Calu3 (cell line): ENCODE measurements around the gene SLC25A5. TPM values are rescaled to one million over a fixed set of nuclear protein-coding genes. Genes with fewer than 3 reads are reported as not detected.
"Not testable (repeated sequence)": the region's sequence is repeated elsewhere in the genome, so short reads cannot be mapped to it uniquely, and the experiment has no call there.

Source experiments
- BruUV-seq: library from RNA; stranded (reverse); fragments of 400-500 nt; replicated peaks from 2 replicates; lab custom pipeline; 2021; lab: Mats Ljungman, UMichigan
- CTCF ChIA-PET: fragments of 300-600 bp; sonication (Branson Sonifier 250); formaldehyde crosslinking; loops from one replicate; lab custom pipeline; 2022; ENCODE audit warnings: antibody characterized with exemption; lab: Charles Lee
- DNase-seq: peaks from one replicate; pipeline ENCODE4 v3.0.0; 2022
- H3K27ac Mint-ChIP-seq: one replicate; pipeline ENCODE4 v1.8.0; 2022; ENCODE audit warnings: mixed read lengths; ENCODE audit not compliant: unreplicated experiment
- H3K27me3 Mint-ChIP-seq: one replicate; pipeline ENCODE4 v1.8.0; 2022; ENCODE audit warnings: mixed read lengths; ENCODE audit not compliant: unreplicated experiment
- H3K36me3 Mint-ChIP-seq: one replicate; pipeline ENCODE4 v1.8.0; 2022; ENCODE audit warnings: mild to moderate bottlenecking, moderate library complexity, mixed read lengths; ENCODE audit not compliant: insufficient read depth, unreplicated experiment
- H3K4me1 Mint-ChIP-seq: one replicate; pipeline ENCODE4 v1.8.0; 2022; ENCODE audit warnings: mild to moderate bottlenecking, low read depth, mixed read lengths; ENCODE audit not compliant: unreplicated experiment
- H3K4me3 Mint-ChIP-seq: one replicate; pipeline ENCODE4 v1.8.0; 2022; ENCODE audit warnings: mild to moderate bottlenecking, low read depth, moderate library complexity, mixed read lengths; ENCODE audit not compliant: unreplicated experiment
- H3K9me3 Mint-ChIP-seq: one replicate; pipeline ENCODE4 v1.8.0; 2022; ENCODE audit warnings: low read depth, mixed read lengths; ENCODE audit not compliant: unreplicated experiment
- CTCF ChIP-seq: fragments of 200-600 bp; IDR thresholded peaks from one replicate; pipeline ENCODE4 v1.8.0; 2022; ENCODE audit warnings: antibody characterized with exemption; ENCODE audit not compliant: unreplicated experiment
- intact Hi-C: fragments of 100-400 bp; cut with micrococcal nuclease; formaldehyde crosslinking; loops from one replicate; pipeline ENCODE4 v1.10.0; 2022; ENCODE audit not compliant: unreplicated experiment
- total RNA-seq: library from RNA; stranded (reverse); gene quantifications from 2 replicates; pipeline ENCODE4 v1.2.3, GENCODE V29; 2022

The SLC25A5 gene
- total RNA-seq, 1 experiment from 2014 or later = 416 TPM

- CTCF ChIA-PET = interaction anchor here (0.6 to 2.4 kb wide), 7 partner anchors 8 to 88 kb away, joined by 3 to 32 read pairs (median 5); no protein-coding TSS in a partner anchor
- H3K4me1 Mint-ChIP-seq = peaks cover 40% of the 10 kb centered on the region
- H3K27me3 Mint-ChIP-seq = no peaks in the 10 kb centered on the region
- peak overlapping the region; percentile 59 for H3K4me3 Mint-ChIP-seq
- intact Hi-C loops = no loop called here
- peaks cover 14% of the 10 kb centered on the region for H3K36me3 Mint-ChIP-seq
- H3K9me3 Mint-ChIP-seq = no peaks in the 10 kb centered on the region
- peak; percentile 87 for DNase-seq
- no TSS peak for BruUV-seq
- H3K27ac Mint-ChIP-seq = peak overlapping the region; percentile 96
- no peak for TF ChIP-seq CTCF
These were observed 34.7 kb downstream of the SLC25A5 start for GRCh38 chrX:119502727-119503483.

GRCh38 chrX:119503484-119503861 lies 35.2 kb downstream of the SLC25A5 start:
- Mint-ChIP-seq H3K4me3 (peak overlapping the region; percentile 59), H3K4me1 (peaks cover 40% of the 10 kb centered on the region), H3K36me3 (peaks cover 14% of the 10 kb centered on the region), H3K27me3 (no peaks in the 10 kb centered on the region), H3K27ac (peak overlapping the region; percentile 96), H3K9me3 (no peaks in the 10 kb centered on the region)
- intact Hi-C loops = no loop called here
- peak; percentile 80 for DNase-seq
- CTCF ChIA-PET = interaction anchor here (0.5 to 2.4 kb wide), 8 partner anchors 9 to 902 kb away, joined by 3 to 32 read pairs (median 5); no protein-coding TSS in a partner anchor
- TSS peak; percentile 87 for BruUV-seq
- no peak for TF ChIP-seq CTCF

- DNase-seq, intact Hi-C loops, H3K27ac Mint-ChIP-seq, H3K9me3 Mint-ChIP-seq, BruUV-seq, H3K27me3 Mint-ChIP-seq, H3K4me3 Mint-ChIP-seq: not testable (repeated sequence)
- Mint-ChIP-seq H3K4me1 (peaks cover 37% of the 10 kb centered on the region), H3K36me3 (peaks cover 14% of the 10 kb centered on the region)
- CTCF ChIA-PET = interaction anchor here (1.7 kb wide), 1 partner anchor 27 kb away, joined by 3 read pairs; no protein-coding TSS in a partner anchor
These were observed 36.9 kb downstream of the SLC25A5 start for GRCh38 chrX:119505145-119505544.

- intact Hi-C loops = no loop called here
- DNase-seq = no peak
- no peak for TF ChIP-seq CTCF
- Mint-ChIP-seq H3K9me3 (no peaks in the 10 kb centered on the region), H3K27ac (no peak overlapping the region), H3K36me3 (peaks cover 14% of the 10 kb centered on the region), H3K4me1 (peaks cover 29% of the 10 kb centered on the region), H3K4me3 (no peak overlapping the region), H3K27me3 (no peaks in the 10 kb centered on the region)
- no TSS peak for BruUV-seq
- CTCF ChIA-PET = interaction anchor here (0.7 to 1.7 kb wide), 3 partner anchors 28 to 1942 kb away, joined by 3 to 4 read pairs (median 4); no protein-coding TSS in a partner anchor
These were observed 37.7 kb downstream of the SLC25A5 start for GRCh38 chrX:119505945-119506344.
